GM21381 (cell line): Measurements from ENCODE around the gene SLC25A2.
"Not testable (repeated sequence)": the region's sequence is repeated elsewhere in the genome, so short reads cannot be mapped to it uniquely, and the experiment has no call there.

Experiments
- ATAC-seq: cut with Tn5 transposase; IDR thresholded peaks from one replicate; pipeline ENCODE4 v1.9.1; 2021; ENCODE audit warnings: mild to moderate bottlenecking, moderate library complexity; ENCODE audit not compliant: unreplicated experiment

SLC25A2 gene

DNA sequence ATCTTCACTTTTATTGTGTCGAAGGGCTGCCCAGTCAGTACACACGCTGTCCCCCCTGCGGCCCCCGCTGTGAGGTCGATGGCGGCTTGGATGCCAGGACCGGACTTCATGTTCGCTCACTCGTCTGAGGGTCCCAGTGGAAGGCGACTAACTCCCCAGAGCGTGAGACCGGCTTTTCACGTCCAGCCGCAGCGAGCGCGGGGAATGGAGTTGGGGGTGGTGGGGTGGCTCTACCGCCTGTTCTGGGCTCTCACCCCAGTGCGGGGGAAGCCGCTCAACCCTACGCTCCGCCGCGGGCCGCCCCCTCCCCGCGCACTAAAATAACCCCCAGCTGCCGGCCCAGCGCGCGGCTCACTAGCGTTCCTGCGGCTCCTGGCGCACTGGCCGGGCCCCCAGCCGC is at the start of gene SLC25A2:
TSS of gene SLC25A2 (minus strand) at position 294 of the 400 bp plus-strand sequence. CDS start at position 110, 184 bp downstream.
- no peak for ATAC-seq

DNA sequence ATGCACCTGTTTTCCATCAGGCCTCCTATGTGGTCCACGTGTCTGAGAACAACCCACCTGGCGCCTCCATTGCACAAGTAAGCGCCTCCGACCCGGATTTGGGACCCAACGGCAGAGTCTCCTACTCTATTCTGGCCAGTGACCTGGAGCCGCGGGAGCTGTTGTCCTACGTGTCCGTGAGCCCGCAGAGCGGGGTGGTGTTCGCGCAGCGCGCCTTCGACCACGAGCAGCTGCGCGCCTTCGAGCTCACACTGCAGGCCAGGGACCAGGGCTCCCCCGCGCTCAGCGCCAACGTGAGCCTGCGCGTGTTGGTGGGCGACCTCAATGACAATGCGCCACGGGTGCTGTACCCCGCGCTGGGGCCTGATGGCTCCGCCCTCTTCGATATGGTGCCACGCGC is 47.7 kb upstream of the SLC25A2 start:
- ATAC-seq: no peak

DNA sequence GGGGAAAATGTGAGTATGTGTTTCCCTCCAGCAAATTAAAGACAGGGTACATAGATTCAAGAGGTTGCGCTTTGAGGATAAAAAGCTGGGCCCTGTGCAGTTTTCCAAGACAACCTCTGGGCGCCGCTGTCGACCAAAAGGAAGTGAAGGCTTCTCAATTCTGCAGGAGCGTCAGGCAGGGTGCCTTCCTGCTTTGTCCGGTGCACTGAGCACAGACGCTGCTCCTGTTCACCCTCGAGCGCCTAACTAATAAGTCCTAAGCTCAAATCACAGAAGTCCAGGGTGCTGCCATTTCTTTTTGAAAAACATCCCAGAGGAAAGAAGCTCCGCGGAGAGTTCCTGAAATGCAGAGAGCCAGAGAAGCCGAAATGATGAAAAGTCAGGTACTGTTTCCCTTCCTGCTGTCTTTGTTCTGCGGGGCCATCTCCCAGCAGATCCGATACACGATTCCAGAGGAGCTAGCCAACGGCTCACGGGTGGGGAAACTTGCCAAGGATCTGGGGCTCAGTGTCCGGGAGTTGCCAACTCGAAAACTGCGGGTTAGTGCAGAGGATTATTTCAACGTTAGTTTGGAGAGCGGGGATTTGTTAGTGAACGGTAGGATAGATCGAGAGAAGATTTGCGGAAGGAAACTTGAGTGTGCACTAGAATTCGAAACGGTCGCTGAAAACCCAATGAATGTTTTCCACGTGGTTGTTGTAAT is 46.2 kb upstream of the SLC25A2 start, which contains the start of gene PCDHGB1:
TSS of gene PCDHGB1 (plus strand) at position 183 of the 703 bp plus-strand sequence. CDS start at position 345, 162 bp downstream.
- no peak for ATAC-seq

- not testable (repeated sequence) for ATAC-seq
Observed at GRCh38 chr5:141346017-141346416, 42.2 kb upstream of the SLC25A2 start.

DNA sequence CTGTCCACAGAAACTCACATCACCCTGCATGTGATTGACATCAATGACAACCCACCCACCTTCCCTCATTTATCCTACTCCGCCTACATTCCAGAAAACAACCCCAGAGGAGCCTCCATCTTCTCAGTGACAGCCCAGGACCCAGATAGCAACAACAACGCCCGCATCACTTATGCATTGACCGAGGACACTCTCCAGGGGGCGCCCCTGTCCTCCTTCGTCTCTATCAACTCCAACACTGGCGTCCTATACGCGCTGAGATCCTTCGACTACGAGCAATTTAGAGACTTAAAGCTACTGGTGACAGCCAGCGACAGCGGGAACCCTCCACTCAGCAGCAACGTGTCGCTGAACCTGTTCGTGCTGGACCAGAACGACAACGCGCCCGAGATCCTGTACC is 41.5 kb upstream of the SLC25A2 start:
- ATAC-seq: no peak

- no peak for ATAC-seq
Observed at GRCh38 chr5:141343953-141344463, 40.2 kb upstream of the SLC25A2 start.

- no peak for ATAC-seq
Observed at GRCh38 chr5:141343242-141343952, 39.5 kb upstream of the SLC25A2 start, which contains the start of gene PCDHGA3. Gene PCDHGA3, plus strand, starts transcription at chr5:141343829. Its CDS starts 205 bp downstream, at chr5:141344034.

DNA sequence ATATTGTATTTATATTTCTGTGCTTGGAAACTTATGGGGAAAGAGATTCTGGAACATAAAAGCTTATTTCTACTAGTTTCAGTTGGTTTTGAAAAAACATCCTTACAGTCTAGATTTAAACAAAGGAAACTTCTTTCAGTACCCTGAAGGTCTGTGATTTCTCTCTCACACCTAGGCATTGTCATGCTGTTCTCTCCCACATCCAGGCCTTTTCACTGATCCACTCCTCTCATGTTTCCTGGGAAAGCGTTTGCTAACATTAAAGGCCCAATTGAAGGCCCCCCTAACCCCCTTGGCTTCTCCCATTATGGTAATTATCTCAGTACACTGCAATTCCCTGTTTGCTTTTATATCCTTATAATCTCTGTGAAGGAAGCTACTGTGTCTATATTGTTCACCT is 38.9 kb upstream of the SLC25A2 start:
- no peak for ATAC-seq

- not testable (repeated sequence) for ATAC-seq
Observed at GRCh38 chr5:141340781-141341354, 37.0 kb upstream of the SLC25A2 start.

- ATAC-seq: no peak
Observed at GRCh38 chr5:141338538-141339306, 34.9 kb upstream of the SLC25A2 start, which contains the start of gene PCDHGA2. Gene PCDHGA2, plus strand, starts transcription at chr5:141338760.

GRCh38 chr5:141332571-141332970 is 28.7 kb upstream of the SLC25A2 start:
- ATAC-seq: not testable (repeated sequence)

- no peak for ATAC-seq
Observed at GRCh38 chr5:141330299-141331080, 26.6 kb upstream of the SLC25A2 start, which contains the start of gene PCDHGA1. Gene PCDHGA1, plus strand, starts transcription at chr5:141330514.

DNA sequence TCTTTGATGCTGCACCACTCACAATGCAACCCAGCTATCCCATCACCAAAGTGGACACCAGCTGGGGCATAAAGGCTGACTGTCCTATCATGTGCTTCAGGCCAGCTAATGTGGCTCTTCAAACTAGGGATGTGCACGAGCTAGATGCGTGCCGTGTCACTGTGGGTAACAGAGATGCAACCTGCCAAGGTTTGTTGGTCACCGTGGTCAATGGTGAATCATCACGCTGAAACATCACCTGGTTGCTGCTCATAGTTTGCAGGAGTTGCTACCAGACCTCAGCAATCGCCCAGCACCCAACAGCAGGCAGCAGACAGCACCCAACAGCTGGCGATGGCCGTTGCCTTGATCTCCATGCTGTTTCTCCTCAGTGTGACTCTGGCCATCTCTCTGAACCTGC is 24.4 kb upstream of the SLC25A2 start:
- no peak for ATAC-seq

GRCh38 chr5:141326088-141326854 is 22.4 kb upstream of the SLC25A2 start:
- peak; percentile 56 for ATAC-seq

DNA sequence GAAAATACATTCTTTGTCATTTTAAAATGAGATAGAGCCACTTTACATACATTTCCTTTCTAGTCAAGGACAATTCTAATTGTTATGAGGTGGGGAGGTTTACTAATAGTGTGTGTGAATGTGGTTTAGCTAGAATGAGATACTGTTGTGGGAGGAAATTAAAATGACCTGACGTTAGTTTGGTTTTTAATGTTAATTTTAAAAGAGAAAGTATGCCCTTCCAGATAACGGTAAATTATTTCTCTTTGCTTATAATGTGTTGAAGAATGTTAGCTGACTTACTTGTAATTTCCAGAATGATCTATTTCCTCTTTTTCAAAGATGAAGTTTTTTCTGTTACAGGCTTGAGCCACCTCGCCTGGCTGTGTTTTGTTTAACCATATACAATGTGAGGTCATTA is 18.4 kb upstream of the SLC25A2 start:
- no peak for ATAC-seq

- ATAC-seq: peak; percentile 95
Observed at GRCh38 chr5:141320225-141321169, 16.6 kb upstream of the SLC25A2 start, which contains the start of gene TAF7. Gene TAF7, minus strand, starts transcription at chr5:141320784. Its CDS starts 740 bp downstream, at chr5:141320044.

DNA sequence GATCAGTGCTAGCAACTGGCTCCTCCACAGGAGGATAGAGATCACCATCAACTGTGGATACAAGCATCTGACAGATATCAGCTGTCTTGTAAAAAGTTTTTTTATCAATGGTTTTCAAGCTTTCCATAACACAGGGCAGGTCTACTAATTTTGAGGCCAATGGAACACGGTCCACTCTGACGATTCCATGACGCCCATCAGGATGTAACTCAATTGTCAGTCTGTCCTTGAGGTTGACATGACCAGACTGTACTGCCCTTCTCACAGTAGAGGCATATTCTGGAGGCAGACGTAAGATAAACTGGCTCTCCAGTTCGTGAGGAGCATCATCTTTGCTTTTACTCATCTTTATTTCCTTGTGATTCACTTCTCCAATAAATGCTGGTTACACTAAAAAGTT is 15.8 kb upstream of the SLC25A2 start:
- no peak for ATAC-seq

DNA sequence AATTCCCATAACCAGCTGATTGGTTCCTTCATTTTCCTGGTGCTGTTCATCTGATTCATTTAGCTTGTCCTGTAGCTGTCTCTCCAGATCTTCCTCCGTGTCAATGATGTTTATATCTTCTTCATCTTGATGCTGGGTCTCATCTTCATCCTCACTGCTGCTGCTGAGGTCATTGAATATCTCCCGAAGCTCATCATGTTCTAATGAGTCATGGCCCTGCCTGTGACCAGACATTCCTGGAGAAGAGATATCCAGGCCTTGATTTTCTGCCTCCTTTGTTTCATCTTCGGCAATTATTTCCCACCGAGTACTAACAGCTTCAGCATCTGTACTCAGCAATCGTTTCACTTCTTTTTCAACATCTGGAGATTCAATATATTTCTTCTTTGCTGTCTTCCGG is 15.4 kb upstream of the SLC25A2 start:
- ATAC-seq: no peak
